PC-9 (cell line): ENCODE results near the gene CD96. TPM values are rescaled to one million over a fixed set of nuclear protein-coding genes. Genes with fewer than 3 reads are reported as not detected.

Experiments used
- BruUV-seq: library from RNA; stranded (reverse); fragments of 400-500 nt; replicated peaks from 2 replicates; lab custom pipeline; 2021; lab: Mats Ljungman, UMichigan
- CTCF ChIA-PET: fragments of 300-600 bp; sonication (Branson Sonifier 250); formaldehyde crosslinking; loops from one replicate; lab custom pipeline; 2022; ENCODE audit warnings: antibody characterized with exemption; lab: Charles Lee
- POLR2A ChIA-PET: fragments of 300-600 bp; sonication (Branson Sonifier 250); formaldehyde crosslinking; loops from one replicate; lab custom pipeline; 2022; ENCODE audit warnings: antibody characterized with exemption; ENCODE audit not compliant: unreplicated experiment; lab: Charles Lee
- DNase-seq, 2 experiments: peaks; one replicate each; pipeline versions ENCODE4 v3.0.0 to v3.0.0-alpha.2; 2015 to 2022; ENCODE audit warnings: mixed read lengths in 1 of 2
- H2AFZ ChIP-seq: fragments of 200-600 bp; sonication (generic); 2 replicates; pipeline ENCODE4 v1.8.1; 2017; ENCODE audit warnings: antibody characterized with exemption
- H3F3A ChIP-seq: fragments of 200-600 bp; sonication (generic); 2 replicates; pipeline ENCODE4 v1.8.1; 2017; ENCODE audit warnings: antibody characterized with exemption, mild to moderate bottlenecking, low read depth; ENCODE audit not compliant: insufficient read depth
- H3K27ac ChIP-seq: fragments of 200-600 bp; sonication (generic); 2 replicates; pipeline ENCODE4 v1.6.1; 2016; ENCODE audit warnings: mixed run types
- H3K27me3 ChIP-seq: fragments of 200-600 bp; sonication (generic); 2 replicates; pipeline ENCODE4 v1.6.1; 2016; ENCODE audit warnings: low read depth, mixed run types; ENCODE audit not compliant: insufficient read depth
- H3K36me3 ChIP-seq: fragments of 200-600 bp; sonication (generic); 2 replicates; pipeline ENCODE4 v1.6.1; 2016; ENCODE audit warnings: low read depth, mixed run types
- H3K4me1 ChIP-seq: fragments of 200-600 bp; sonication (generic); replicated peaks from 2 replicates; pipeline ENCODE4 v1.6.1; 2016; ENCODE audit warnings: mixed run types; ENCODE audit not compliant: insufficient read depth
- H3K4me2 ChIP-seq: fragments of 200-600 bp; sonication (generic); 2 replicates; pipeline ENCODE4 v1.6.1; 2017; ENCODE audit warnings: mixed run types
- H3K4me3 ChIP-seq: fragments of 200-600 bp; sonication (generic); 2 replicates; pipeline ENCODE4 v1.6.1; 2016; ENCODE audit warnings: mixed run types
- H3K79me2 ChIP-seq: fragments of 200-600 bp; sonication (generic); 2 replicates; pipeline ENCODE4 v1.6.1; 2017; ENCODE audit warnings: low read depth, mixed run types
- H3K9me2 ChIP-seq: fragments of 200-600 bp; sonication (generic); 2 replicates; pipeline ENCODE4 v1.8.1; 2017; ENCODE audit warnings: mild to moderate bottlenecking; ENCODE audit not compliant: insufficient read depth
- H3K9me3 ChIP-seq: fragments of 200-600 bp; sonication (generic); 2 replicates; pipeline ENCODE4 v1.8.1; 2016; ENCODE audit warnings: low read depth; ENCODE audit not compliant: insufficient read depth
- H4K20me1 ChIP-seq: fragments of 200-600 bp; sonication (generic); 2 replicates; pipeline ENCODE4 v1.8.1; 2017; ENCODE audit not compliant: insufficient read depth
- CTCF ChIP-seq: fragments of 200-600 bp; sonication (generic); conservative IDR thresholded peaks from 2 replicates; pipeline ENCODE4 v1.6.1; 2017; ENCODE audit warnings: mixed run types, antibody characterized with exemption, mild to moderate bottlenecking, moderate library complexity
- EZH2 ChIP-seq: fragments of 200-600 bp; sonication (generic); IDR thresholded peaks from 2 replicates; pipeline ENCODE4 v1.8.0; 2017; ENCODE audit warnings: antibody characterized with exemption, low read depth
- intact Hi-C: fragments of 100-400 bp; cut with micrococcal nuclease; formaldehyde crosslinking; loops from one replicate; pipeline ENCODE4 v1.10.0; 2022; ENCODE audit not compliant: unreplicated experiment
- total RNA-seq: library from RNA; stranded (reverse); gene quantifications from 2 replicates; pipeline ENCODE4 v1.2.3, GENCODE V29; 2021

Gene CD96
- total RNA-seq, 1 experiment from 2014 or later = 0.11 TPM

- H3F3A ChIP-seq = no peaks in the 10 kb centered on the region
- no peaks in the 10 kb centered on the region for H3K27me3 ChIP-seq
- BruUV-seq = no TSS peak
- no peak for DNase-seq
- no peaks in the 10 kb centered on the region for H4K20me1 ChIP-seq
- H3K9me2 ChIP-seq = no peaks in the 10 kb centered on the region; the same call in none of the 2 replicates
- ChIA-PET CTCF (no interaction called here), POLR2A (no interaction called here)
- H2AFZ ChIP-seq = no peak overlapping the region
- no peaks in the 10 kb centered on the region for H3K36me3 ChIP-seq
- no peak overlapping the region for H3K27ac ChIP-seq
- H3K79me2 ChIP-seq = no peaks in the 10 kb centered on the region
- H3K9me3 ChIP-seq = no peaks in the 10 kb centered on the region
- no peak overlapping the region for H3K4me2 ChIP-seq
- intact Hi-C loops = no loop called here
- H3K4me1 ChIP-seq = peaks cover 9% of the 10 kb centered on the region; the same call in 1 of the 2 replicates
- no peak for TF ChIP-seq CTCF
- no peak for TF ChIP-seq EZH2
- no peak overlapping the region for H3K4me3 ChIP-seq
These were observed 24.8 kb downstream of the CD96 start for GRCh38 chr3:111566844-111567243.

- no peaks in the 10 kb centered on the region for H3K4me1 ChIP-seq
- BruUV-seq = no TSS peak
- no peaks in the 10 kb centered on the region; the same call in none of the 2 replicates for H3K9me2 ChIP-seq
- no peak overlapping the region for H3K27ac ChIP-seq
- H2AFZ ChIP-seq = no peak overlapping the region
- no peaks in the 10 kb centered on the region for H3K27me3 ChIP-seq
- intact Hi-C loops = no loop called here
- no peak for TF ChIP-seq EZH2
- no peak for TF ChIP-seq CTCF
- no peak overlapping the region for H3K4me2 ChIP-seq
- DNase-seq = no peak
- no peaks in the 10 kb centered on the region for H4K20me1 ChIP-seq
- POLR2A ChIA-PET = no interaction called here
- no peak overlapping the region for H3K4me3 ChIP-seq
- H3F3A ChIP-seq = no peaks in the 10 kb centered on the region
- CTCF ChIA-PET = no interaction called here
- H3K36me3 ChIP-seq = no peaks in the 10 kb centered on the region
- no peaks in the 10 kb centered on the region for H3K79me2 ChIP-seq
- H3K9me3 ChIP-seq = no peaks in the 10 kb centered on the region
These were observed 26.4 kb downstream of the CD96 start for GRCh38 chr3:111568355-111568754.

- Histone ChIP-seq H3K4me1 (no peaks in the 10 kb centered on the region), H3F3A (no peaks in the 10 kb centered on the region), H3K27me3 (no peaks in the 10 kb centered on the region), H3K9me2 (no peaks in the 10 kb centered on the region; the same call in none of the 2 replicates), H3K4me2 (no peak overlapping the region), H3K36me3 (no peaks in the 10 kb centered on the region), H4K20me1 (no peaks in the 10 kb centered on the region), H3K27ac (no peak overlapping the region), H2AFZ (no peak overlapping the region), H3K9me3 (no peaks in the 10 kb centered on the region), H3K4me3 (no peak overlapping the region), H3K79me2 (no peaks in the 10 kb centered on the region)
- POLR2A ChIA-PET = no interaction called here
- no peak for DNase-seq
- no TSS peak for BruUV-seq
- intact Hi-C loops = no loop called here
- TF ChIP-seq EZH2 (no peak), CTCF (no peak)
- CTCF ChIA-PET = no interaction called here
These were observed 26.9 kb downstream of the CD96 start for GRCh38 chr3:111568911-111569310.
